ENCODE measurements around the gene PRRC2B.

Gene PRRC2B

GRCh38 chr9:131410044-131410491 lies 16.2 kb downstream of the PRRC2B start:
- DNase-seq, result no peak

- no peak for DNase-seq
Observed at GRCh38 chr9:131411719-131412681, 18.1 kb downstream of the PRRC2B start.

GRCh38 chr9:131416509-131416908 lies 22.6 kb downstream of the PRRC2B start:
- DNase-seq, result no peak

- no peak for DNase-seq
Observed at GRCh38 chr9:131417264-131418142, 23.6 kb downstream of the PRRC2B start.

GRCh38 chr9:131418143-131419025 lies 24.5 kb downstream of the PRRC2B start:
- no peak for DNase-seq

- no peak for DNase-seq
Observed at GRCh38 chr9:131419026-131419614, 25.2 kb downstream of the PRRC2B start.

GRCh38 chr9:131419716-131420115 lies 25.8 kb downstream of the PRRC2B start:
- DNase-seq, result no peak

GRCh38 chr9:131420980-131421624 lies 27.2 kb downstream of the PRRC2B start:
- no peak for DNase-seq

GRCh38 chr9:131421691-131422090 lies 27.8 kb downstream of the PRRC2B start:
- DNase-seq, result no peak

- no peak for DNase-seq
Observed at GRCh38 chr9:131422241-131422792, 28.4 kb downstream of the PRRC2B start.

- peak; percentile 24 for DNase-seq
Observed at GRCh38 chr9:131423171-131423581, 29.3 kb downstream of the PRRC2B start.

GRCh38 chr9:131426545-131426944 lies 32.7 kb downstream of the PRRC2B start:
- DNase-seq, result no peak

GRCh38 chr9:131429121-131430012 lies 35.5 kb downstream of the PRRC2B start:
- DNase-seq, result no peak

- DNase-seq, result no peak
Observed at GRCh38 chr9:131432050-131432449, 38.2 kb downstream of the PRRC2B start.

GRCh38 chr9:131432597-131433301 lies 38.9 kb downstream of the PRRC2B start:
- DNase-seq, result no peak

- DNase-seq, result no peak
Observed at GRCh38 chr9:131433302-131433854, 39.5 kb downstream of the PRRC2B start.

- no peak for DNase-seq
Observed at GRCh38 chr9:131434673-131435072, 40.8 kb downstream of the PRRC2B start.

GRCh38 chr9:131436376-131436775 lies 42.5 kb downstream of the PRRC2B start:
- no peak for DNase-seq

- DNase-seq, result no peak
Observed at GRCh38 chr9:131436865-131437271, 43.0 kb downstream of the PRRC2B start.

Measured in NCI-H2227 treated with DMSO at 0.1 percent for 48 hours (cell line).